Activated gamma-delta T cell treated with anti-CD3 and anti-CD28 coated beads, Interleukin-2, amount 50 U/mL, for 16 hours (primary cell): ENCODE data around the gene SPRED2.
"Not testable (repeated sequence)": the region's sequence is repeated elsewhere in the genome, so short reads cannot be mapped to it uniquely, and the experiment has no call there.

Experiments
- DNase-seq: peaks from one replicate; pipeline ENCODE4 v3.0.0-alpha.2; 2020; ENCODE audit warnings: low read depth

Gene SPRED2

GRCh38 chr2:65340898-65341681 lies 91.3 kb downstream of the SPRED2 start:
- no peak for DNase-seq

GRCh38 chr2:65339648-65340047 lies 92.8 kb downstream of the SPRED2 start:
- DNase-seq = no peak

- not testable (repeated sequence) for DNase-seq
Observed at GRCh38 chr2:65338830-65339495, 93.4 kb downstream of the SPRED2 start.

GRCh38 chr2:65337915-65338314 lies 94.5 kb downstream of the SPRED2 start:
- not testable (repeated sequence) for DNase-seq

- DNase-seq = no peak
Observed at GRCh38 chr2:65334714-65335113, 97.7 kb downstream of the SPRED2 start.

- no peak for DNase-seq
Observed at GRCh38 chr2:65331336-65332025, 100.9 kb downstream of the SPRED2 start.

GRCh38 chr2:65329525-65329924 lies 102.9 kb downstream of the SPRED2 start:
- DNase-seq = no peak

- DNase-seq = no peak
Observed at GRCh38 chr2:65326276-65326675, 106.1 kb downstream of the SPRED2 start.

- DNase-seq = no peak
Observed at GRCh38 chr2:65325066-65325465, 107.3 kb downstream of the SPRED2 start.

- DNase-seq = no peak
Observed at GRCh38 chr2:65320946-65321345, 111.5 kb downstream of the SPRED2 start.

- DNase-seq = no peak
Observed at GRCh38 chr2:65320042-65320725, 112.2 kb downstream of the SPRED2 start.

GRCh38 chr2:65319674-65320041 lies 112.7 kb downstream of the SPRED2 start:
- DNase-seq = no peak

- no peak for DNase-seq
Observed at GRCh38 chr2:65319072-65319673, 113.2 kb downstream of the SPRED2 start.

- no peak for DNase-seq
Observed at GRCh38 chr2:65317841-65318240, 114.6 kb downstream of the SPRED2 start.

GRCh38 chr2:65317351-65317750 lies 115.0 kb downstream of the SPRED2 start:
- DNase-seq = not testable (repeated sequence)

- no peak for DNase-seq
Observed at GRCh38 chr2:65316072-65316471, 116.3 kb downstream of the SPRED2 start.

GRCh38 chr2:65314801-65315441 lies 117.5 kb downstream of the SPRED2 start:
- no peak for DNase-seq

- DNase-seq = no peak
Observed at GRCh38 chr2:65313954-65314256, 118.5 kb downstream of the SPRED2 start.

- DNase-seq = no peak
Observed at GRCh38 chr2:65313126-65313953, 119.1 kb downstream of the SPRED2 start.

- DNase-seq = no peak
Observed at GRCh38 chr2:65311596-65311995, 120.8 kb downstream of the SPRED2 start.

GRCh38 chr2:65311049-65311448 lies 121.3 kb downstream of the SPRED2 start:
- no peak for DNase-seq
